Adrenal gland (tissue), 5 donors: ENCODE results near the gene MDK.

Source experiments
- POLR2A ChIP-seq, 2 donors: fragments of 450-650 bp; IDR thresholded peaks; one replicate each; pipeline ENCODE4 v1.6.1; 2017; ENCODE audit warnings: antibody characterized with exemption in 2 of 2, mild to moderate bottlenecking in 2 of 2, moderate library complexity in 1 of 2
- TF ChIP-seq, protein P1 (sequence below), 6 experiments: fragments of 450-650 bp in 4 of 6; fragments of 200-600 bp in 2 of 6; sonication (generic) in 1 of 6; IDR thresholded peaks; 1 replicate in 5 of 6; 2 replicates in 1 of 6; pipeline versions ENCODE4 v1.5.1 to v1.8.0; 2016 to 2021; ENCODE audit warnings: antibody characterized with exemption in 6 of 6, mild to moderate bottlenecking in 2 of 6, moderate library complexity in 1 of 6
- donor health status: DM: no; HTN: no; CAD: no.

DNA sequence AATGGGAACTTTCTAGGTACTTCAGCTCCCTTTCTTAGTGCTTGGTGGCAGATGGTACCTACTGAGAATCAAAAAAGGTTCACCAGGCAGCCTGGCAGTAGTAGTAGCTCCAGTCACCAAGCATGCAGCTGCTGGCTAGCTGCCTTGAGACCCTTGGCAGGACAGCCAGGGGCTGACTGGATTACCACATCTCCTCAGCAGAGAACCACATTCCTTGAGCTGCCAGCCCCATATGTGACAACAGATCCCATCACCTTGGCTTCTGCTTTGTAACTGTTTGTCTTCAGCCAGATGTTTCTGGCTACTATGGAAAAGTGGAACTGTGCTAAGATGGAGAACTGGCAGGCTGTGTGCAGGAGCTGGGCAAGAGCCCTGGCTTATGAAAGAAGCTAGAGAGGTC is 49.7 kb downstream of the MDK start:
- TF ChIP-seq, protein P1, sequence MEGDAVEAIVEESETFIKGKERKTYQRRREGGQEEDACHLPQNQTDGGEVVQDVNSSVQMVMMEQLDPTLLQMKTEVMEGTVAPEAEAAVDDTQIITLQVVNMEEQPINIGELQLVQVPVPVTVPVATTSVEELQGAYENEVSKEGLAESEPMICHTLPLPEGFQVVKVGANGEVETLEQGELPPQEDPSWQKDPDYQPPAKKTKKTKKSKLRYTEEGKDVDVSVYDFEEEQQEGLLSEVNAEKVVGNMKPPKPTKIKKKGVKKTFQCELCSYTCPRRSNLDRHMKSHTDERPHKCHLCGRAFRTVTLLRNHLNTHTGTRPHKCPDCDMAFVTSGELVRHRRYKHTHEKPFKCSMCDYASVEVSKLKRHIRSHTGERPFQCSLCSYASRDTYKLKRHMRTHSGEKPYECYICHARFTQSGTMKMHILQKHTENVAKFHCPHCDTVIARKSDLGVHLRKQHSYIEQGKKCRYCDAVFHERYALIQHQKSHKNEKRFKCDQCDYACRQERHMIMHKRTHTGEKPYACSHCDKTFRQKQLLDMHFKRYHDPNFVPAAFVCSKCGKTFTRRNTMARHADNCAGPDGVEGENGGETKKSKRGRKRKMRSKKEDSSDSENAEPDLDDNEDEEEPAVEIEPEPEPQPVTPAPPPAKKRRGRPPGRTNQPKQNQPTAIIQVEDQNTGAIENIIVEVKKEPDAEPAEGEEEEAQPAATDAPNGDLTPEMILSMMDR (IDR thresholded peaks at IDR 0.05): no peak
- no peak for TF ChIP-seq POLR2A (IDR thresholded peaks at IDR 0.05)
